22Rv1 (cell line): ENCODE measurements around the gene SERPINB6.

Experiments
- CTCF ChIP-seq: fragments of 450-650 bp; IDR thresholded peaks from 2 replicates; pipeline ENCODE4 v1.5.1; 2017; ENCODE audit warnings: mild to moderate bottlenecking
- ZFX ChIP-seq: fragments of 450-650 bp; IDR thresholded peaks from 2 replicates; pipeline ENCODE4 v1.6.1; 2017; ENCODE audit warnings: antibody characterized with exemption, borderline replicate concordance

GRCh38 chr6:3013486-3013885, 42.1 kb upstream of the SERPINB6 start:
- no peak for TF ChIP-seq CTCF
- TF ChIP-seq ZFX = no peak
